Mucosa of descending colon (tissue), 3 donors: ENCODE results near the gene MPP2. TPM values are rescaled to one million over a fixed set of nuclear protein-coding genes. Genes with fewer than 3 reads are reported as not detected.
A peak's percentile ranks its signal among the peaks of the same experiment; 100 is the strongest.

Experiments used
- ATAC-seq: fragments of 200-7000 bp; cut with Tn5 transposase; one replicate; pipeline ENCODE4 v1.9.1; 2020; ENCODE audit warnings: mild to moderate bottlenecking, moderate library complexity
- DNase-seq, 3 donors: peaks; one replicate each; pipeline ENCODE4 v3.0.0-alpha.2; 2020
- H3K36me3 ChIP-seq: fragments of 200-600 bp; one replicate; pipeline ENCODE4 v1.8.0; 2021; ENCODE audit warnings: low read depth, mild to moderate bottlenecking
- H3K4me1 ChIP-seq: fragments of 200-600 bp; one replicate; pipeline ENCODE4 v1.8.0; 2021; ENCODE audit warnings: low read depth, mild to moderate bottlenecking
- H3K4me3 ChIP-seq: fragments of 200-600 bp; one replicate; pipeline ENCODE4 v1.8.0; 2021; ENCODE audit warnings: mild to moderate bottlenecking
- H3K9me3 ChIP-seq: fragments of 200-600 bp; one replicate; pipeline ENCODE4 v1.8.0; 2021; ENCODE audit warnings: mild to moderate bottlenecking
- CTCF ChIP-seq: fragments of 200-600 bp; IDR thresholded peaks from one replicate; pipeline ENCODE4 v1.8.0; 2022; ENCODE audit warnings: antibody characterized with exemption, mild to moderate bottlenecking
- intact Hi-C, 2 donors: fragments of 100-400 bp; cut with DNase I in 1 of 2; cut with micrococcal nuclease in 1 of 2; formaldehyde crosslinking; loops; one replicate each; pipeline versions ENCODE4 v1.11.0 to v1.11.1; 2022; cut with DNase I, micrococcal nuclease
- total RNA-seq, 3 donors: library from RNA; stranded (reverse); fragmentation: NEBNext Ultra II Directional in 2 of 3; extraction: Animal tissue kit (Norgen Biotek cat#: 25700) in 2 of 3; gene quantifications; one replicate each; pipeline versions ENCODE4 v1.2.1 to v1.2.4, GENCODE V29; 2021 to 2023
- donor health status: DM: no; HTN: no; CAD: no; lungs with moderate emphysema.
- donor health status: DM: no; HTN: no; CAD: no.
- donor health status: DM: no; HTN: yes; CAD: no.

MPP2 gene
- total RNA-seq, 3 donors from 2014 or later: 0.55 to 13.2 (median 1.1) TPM

GRCh38 chr17:43912635-43913304, 5.4 kb upstream of the MPP2 start:
- H3K36me3 ChIP-seq: no peaks in the 10 kb centered on the region
- H3K9me3 ChIP-seq: no peaks in the 10 kb centered on the region
- H3K4me1 ChIP-seq: peaks cover 4% of the 10 kb centered on the region
- H3K4me3 ChIP-seq: no peak overlapping the region
- no peak for TF ChIP-seq CTCF
- DNase-seq (no peak), ATAC-seq (no peak)
- intact Hi-C loops: no loop called here

DNA sequence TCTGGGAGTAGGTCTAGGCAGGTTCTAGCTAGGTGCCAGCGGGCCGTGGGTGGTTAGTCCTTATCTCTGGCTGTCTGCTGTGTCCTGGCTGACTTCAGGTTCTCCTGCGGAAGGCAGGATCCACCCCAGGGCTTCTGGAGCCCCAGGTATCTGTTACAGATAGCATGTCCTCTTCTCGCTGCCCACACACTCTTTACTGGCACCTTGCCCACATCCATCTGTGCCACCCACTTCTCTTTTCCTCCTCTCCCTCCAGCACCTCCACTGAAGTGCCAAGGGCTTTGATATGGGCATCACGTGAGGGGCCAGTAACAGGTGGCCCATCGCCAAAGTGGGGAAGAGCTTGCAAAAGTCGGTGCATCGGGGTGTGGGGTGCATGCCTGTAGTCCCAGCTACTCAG, 4.6 kb upstream of the MPP2 start:
- intact Hi-C loops: no loop called here
- TF ChIP-seq CTCF: no peak

GRCh38 chr17:43909537-43910231, 2.3 kb upstream of the MPP2 start:
- TF ChIP-seq CTCF: no peak
- Histone ChIP-seq H3K4me3 (no peak overlapping the region), H3K9me3 (no peaks in the 10 kb centered on the region), H3K4me1 (peaks cover 9% of the 10 kb centered on the region), H3K36me3 (no peaks in the 10 kb centered on the region)
- DNase-seq (no peak), ATAC-seq (no peak)
- intact Hi-C loops: no loop called here

More for the DNA sequence above, 4.6 kb upstream of the MPP2 start:
- H3K4me1 ChIP-seq: peaks cover 7% of the 10 kb centered on the region
- no peaks in the 10 kb centered on the region for H3K36me3 ChIP-seq
- H3K9me3 ChIP-seq: no peaks in the 10 kb centered on the region
- no peak for ATAC-seq
- no peak overlapping the region for H3K4me3 ChIP-seq
- no peak for DNase-seq

- DNase-seq: peak in 2 of 3 donors; percentile 63 to 69
- Histone ChIP-seq H3K4me1 (peaks cover 9% of the 10 kb centered on the region), H3K36me3 (no peaks in the 10 kb centered on the region), H3K4me3 (no peak overlapping the region), H3K9me3 (no peaks in the 10 kb centered on the region)
- ATAC-seq: peak; percentile 70
- TF ChIP-seq CTCF: no peak
- intact Hi-C loops: no loop called here
Measured at GRCh38 chr17:43907998-43908721, 824 bp upstream of the MPP2 start.

GRCh38 chr17:43906951-43907424, 348 bp downstream of the MPP2 start:
- ATAC-seq: no peak
- DNase-seq: no peak
- H3K4me1 ChIP-seq: peaks cover 9% of the 10 kb centered on the region
- H3K9me3 ChIP-seq: no peaks in the 10 kb centered on the region
- H3K4me3 ChIP-seq: no peak overlapping the region
- no peaks in the 10 kb centered on the region for H3K36me3 ChIP-seq
- intact Hi-C loops: no loop called here
- TF ChIP-seq CTCF: no peak
